ENCODE measurements around the gene MAPKAP1.

- TF ChIP-seq CTCF (IDR thresholded peaks at IDR 0.05) (no peak), POLR2A (IDR thresholded peaks at IDR 0.05) (no peak)
Observed at GRCh38 chr9:125460883-125461635, 245.9 kb downstream of the MAPKAP1 start.

Data from Peyer's patch (tissue), 4 donors.